Measurements from ENCODE around the gene SPATC1L. TPM values are rescaled to one million over a fixed set of nuclear protein-coding genes. Genes with fewer than 3 reads are reported as not detected.

The SPATC1L gene
- total RNA-seq, 4 donors from 2014 or later = 1.1 to 9.4 (median 1.9) TPM

- TF ChIP-seq CTCF (IDR thresholded peaks at IDR 0.05; ENCODE audit: low read depth) = no peak
Observed at GRCh38 chr21:46199436-46200373, 15.4 kb upstream of the SPATC1L start.

GRCh38 chr21:46196733-46197132 is 12.5 kb upstream of the SPATC1L start:
- TF ChIP-seq CTCF (IDR thresholded peaks at IDR 0.05; ENCODE audit: low read depth) = no peak

- no peak for TF ChIP-seq CTCF (IDR thresholded peaks at IDR 0.05; ENCODE audit: low read depth)
Observed at GRCh38 chr21:46195595-46196195, 11.4 kb upstream of the SPATC1L start.

GRCh38 chr21:46194374-46195334 is 10.4 kb upstream of the SPATC1L start:
- no peak for TF ChIP-seq CTCF (IDR thresholded peaks at IDR 0.05; ENCODE audit: low read depth)

- TF ChIP-seq CTCF (IDR thresholded peaks at IDR 0.05; ENCODE audit: low read depth) = no peak
Observed at GRCh38 chr21:46193829-46194373, 9.6 kb upstream of the SPATC1L start.

- TF ChIP-seq CTCF (IDR thresholded peaks at IDR 0.05; ENCODE audit: low read depth) = no peak
Observed at GRCh38 chr21:46191686-46192575, 7.7 kb upstream of the SPATC1L start.
